ENCODE data around the gene EFCAB12. TPM values are rescaled to one million over a fixed set of nuclear protein-coding genes. Genes with fewer than 3 reads are reported as not detected.
A peak's percentile ranks its signal among the peaks of the same experiment; 100 is the strongest.
"Not testable (repeated sequence)": the region's sequence is repeated elsewhere in the genome, so short reads cannot be mapped to it uniquely, and the experiment has no call there.

EFCAB12 gene
- total and polyA plus RNA-seq, 2 donors (not counting 3 experiments of a cell fraction or from before 2014, with no cell fraction given): 0.15 to 0.49 TPM

DNA sequence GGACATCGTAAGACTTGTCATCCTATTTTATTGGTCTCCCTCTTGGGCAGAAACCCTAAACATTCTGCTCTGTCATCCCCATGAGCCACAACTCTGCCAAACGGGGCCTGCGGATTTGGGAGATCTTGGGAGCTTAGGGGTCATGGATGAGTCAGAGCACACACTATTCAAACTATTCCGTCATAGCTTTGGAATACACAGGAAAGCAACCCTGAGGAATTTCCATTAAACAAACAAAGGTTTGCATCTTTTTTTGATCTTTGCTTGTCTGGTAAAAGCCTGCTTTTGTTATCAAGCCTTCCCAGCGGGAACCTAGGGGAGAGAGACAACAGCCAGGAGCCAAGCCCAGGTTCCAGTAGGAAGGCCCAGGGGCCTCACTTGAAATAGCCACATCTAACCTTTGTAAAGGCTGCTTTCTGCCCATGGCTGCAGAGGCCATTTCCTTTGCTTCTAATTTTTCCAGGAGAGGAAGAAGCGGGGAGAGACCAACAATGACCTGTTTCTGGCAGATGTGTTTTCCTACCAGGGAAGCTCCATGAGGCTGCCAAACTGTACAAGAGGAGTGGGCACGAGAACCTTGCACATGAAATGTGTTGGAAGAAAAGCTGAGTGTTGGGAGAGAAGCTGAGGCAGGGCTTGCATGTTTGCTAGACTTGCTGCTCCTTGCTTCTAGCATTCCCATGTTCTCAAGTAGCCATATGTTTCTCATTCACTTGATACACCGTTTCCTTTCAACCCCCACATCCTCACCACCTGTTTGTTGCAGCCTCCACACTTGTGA is 39.5 kb downstream of the EFCAB12 start:
- intact Hi-C loops (cut with micrococcal nuclease): loop anchor here (1.0 to 10.0 kb wide), 2 partner anchors 10 to 236 kb away; no protein-coding TSS in a partner anchor
- Histone ChIP-seq H3K27ac (ENCODE audit: insufficient read depth, low read depth, low read length) (peak overlapping the region; percentile 88), H3K9ac (replicated peaks; ENCODE audit: extremely low read depth, insufficient read depth, low read length) (peak overlapping the region; percentile 75), H3K4me1 (ENCODE audit: control insufficient read depth, extremely low read depth, insufficient read depth, low read length) (peaks cover 43% of the 10 kb centered on the region), H3K36me3 (ENCODE audit: control insufficient read depth in 2 of 2, extremely low read depth in 1 of 2, insufficient read depth in 2 of 2, low read length in 2 of 2) (peaks cover 10 to 12% of the 10 kb centered on the region in 2 experiments), H3K4me2 (ENCODE audit: insufficient read depth, low read length) (peak overlapping the region; percentile 39)
- H3K9me1 ChIP-seq (replicated peaks; ENCODE audit: control insufficient read depth, extremely low read depth, insufficient read depth, low read length); H2AFZ ChIP-seq (ENCODE audit: low read depth, low read length); H3K79me2 ChIP-seq (ENCODE audit: control insufficient read depth, insufficient read depth, low read length); H3K27me3 ChIP-seq (ENCODE audit: control insufficient read depth in 2 of 2, insufficient read depth in 2 of 2, low read length in 2 of 2); H3K9me3 ChIP-seq (replicated peaks; ENCODE audit: control insufficient read depth, insufficient read depth, low read length); dilution Hi-C loops (cut with MboI; ENCODE audit: extremely low pct_ligation_motif_present, low sequenced_read_pairs); H4K20me1 ChIP-seq (replicated peaks; ENCODE audit: control insufficient read depth, extremely low read depth, insufficient read depth, low read length); H3K4me3 ChIP-seq (replicated peaks in 1 of 3; ENCODE audit: insufficient read depth in 1 of 3, low read depth in 1 of 3, low read length in 3 of 3): not testable (repeated sequence)
- CTCF ChIA-PET: interaction anchor here (0.7 to 1.6 kb wide), 3 partner anchors 10 to 106 kb away, joined by 3 to 5 read pairs (median 4); no protein-coding TSS in a partner anchor
- FAIRE-seq (peak; percentile 97), DNase-seq (ENCODE audit: low read depth, low spot score) (peak; percentile 87)
- POLR2A ChIA-PET: interaction anchor here (0.7 kb wide), 1 partner anchor 107 kb away, joined by 4 read pairs; no protein-coding TSS in a partner anchor
- TSS peak; percentile 74 for BruUV-seq (replicated peaks)
- TF ChIP-seq FOS (IDR thresholded peaks at IDR 0.05; ENCODE audit: borderline replicate concordance, insufficient read depth, low read length) (peak; percentile 50), JUN (IDR thresholded peaks at IDR 0.05; ENCODE audit: borderline replicate concordance, insufficient read depth, insufficient read length, low read depth) (peak; percentile 68), POLR2AphosphoS5 (IDR thresholded peaks at IDR 0.05; ENCODE audit: insufficient read depth, low read depth, low read length) (peak; percentile 6)

DNA sequence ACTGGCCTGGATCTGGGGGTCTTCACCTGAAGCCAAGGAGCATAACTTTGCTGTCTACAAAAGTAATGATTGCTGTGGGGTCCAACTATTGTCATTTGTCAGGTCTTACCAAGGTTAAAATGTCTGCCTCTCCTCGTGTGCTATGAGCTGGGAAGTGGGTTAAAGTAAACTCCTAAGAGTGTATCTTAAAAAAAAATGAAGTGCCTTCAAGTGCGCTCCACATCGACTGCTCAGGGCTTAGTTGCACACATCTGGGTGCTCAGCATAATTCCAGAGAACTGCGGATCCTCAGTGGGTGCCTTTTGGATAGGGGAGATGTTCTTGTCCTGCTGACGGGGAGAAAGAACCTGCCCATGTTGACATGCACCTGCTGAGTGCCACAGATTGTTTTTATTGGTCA is 40.9 kb downstream of the EFCAB12 start:
- H3K27ac ChIP-seq (ENCODE audit: insufficient read depth, low read depth, low read length): peak overlapping the region; percentile 88
- intact Hi-C loops (cut with micrococcal nuclease): loop anchor here (10.0 kb wide), 1 partner anchor 237 kb away; no protein-coding TSS in a partner anchor

More for the DNA sequence above, 40.9 kb downstream of the EFCAB12 start:
- DNase-seq (ENCODE audit: low read depth, low spot score) (no peak), FAIRE-seq (no peak)
- no peak overlapping the region for H2AFZ ChIP-seq (ENCODE audit: low read depth, low read length)
- CTCF ChIA-PET: interaction anchor here (0.9 to 1.6 kb wide), 2 partner anchors 9 to 103 kb away, joined by 3 to 5 read pairs; no protein-coding TSS in a partner anchor
- dilution Hi-C loops (cut with MboI; ENCODE audit: extremely low pct_ligation_motif_present, low sequenced_read_pairs): no loop called here
- no peaks in the 10 kb centered on the region for H3K9me3 ChIP-seq (replicated peaks; ENCODE audit: control insufficient read depth, insufficient read depth, low read length)
- H3K36me3 ChIP-seq (ENCODE audit: control insufficient read depth in 2 of 2, extremely low read depth in 1 of 2, insufficient read depth in 2 of 2, low read length in 2 of 2): peaks cover 6 to 9% of the 10 kb centered on the region in 2 experiments
- no peak overlapping the region for H3K4me3 ChIP-seq (replicated peaks in 1 of 3; ENCODE audit: insufficient read depth in 1 of 3, low read depth in 1 of 3, low read length in 3 of 3)
- H3K4me1 ChIP-seq (ENCODE audit: control insufficient read depth, extremely low read depth, insufficient read depth, low read length): peaks cover 35% of the 10 kb centered on the region
- no TSS peak for BruUV-seq (replicated peaks)
- POLR2A ChIA-PET: no interaction called here
- H3K27me3 ChIP-seq (ENCODE audit: control insufficient read depth in 2 of 2, insufficient read depth in 2 of 2, low read length in 2 of 2): no peaks in the 10 kb centered on the region
- H3K4me2 ChIP-seq (ENCODE audit: insufficient read depth, low read length): no peak overlapping the region
- TF ChIP-seq GATA2 (IDR thresholded peaks at IDR 0.05; ENCODE audit: insufficient read depth, insufficient read length, low read depth, low read length): no peak
- TF ChIP-seq POLR2AphosphoS5 (IDR thresholded peaks at IDR 0.05; ENCODE audit: insufficient read depth, low read depth, low read length): no peak
- no peak for TF ChIP-seq POLR2A (IDR thresholded peaks at IDR 0.05; ENCODE audit: low read depth, low read length)
- H3K9ac ChIP-seq (replicated peaks; ENCODE audit: extremely low read depth, insufficient read depth, low read length): no peak overlapping the region
- peaks cover 1% of the 10 kb centered on the region for H3K79me2 ChIP-seq (ENCODE audit: control insufficient read depth, insufficient read depth, low read length)
- no peaks in the 10 kb centered on the region for H3K9me1 ChIP-seq (replicated peaks; ENCODE audit: control insufficient read depth, extremely low read depth, insufficient read depth, low read length)
- H4K20me1 ChIP-seq (replicated peaks; ENCODE audit: control insufficient read depth, extremely low read depth, insufficient read depth, low read length): no peaks in the 10 kb centered on the region

Data from endothelial cell of umbilical vein (primary cell).